GM12873 (cell line): ENCODE results near the gene MCOLN2.

ENCODE experiments used
- TF ChIP-seq, protein P1 (sequence below): IDR thresholded peaks from 2 replicates; pipeline ENCODE4 v1.5.1; 2012; ENCODE audit warnings: low read depth, mild to moderate bottlenecking, moderate library complexity, low read length, control low read depth; ENCODE audit not compliant: insufficient read depth; ENCODE audit errors: missing control alignments

The MCOLN2 gene

DNA sequence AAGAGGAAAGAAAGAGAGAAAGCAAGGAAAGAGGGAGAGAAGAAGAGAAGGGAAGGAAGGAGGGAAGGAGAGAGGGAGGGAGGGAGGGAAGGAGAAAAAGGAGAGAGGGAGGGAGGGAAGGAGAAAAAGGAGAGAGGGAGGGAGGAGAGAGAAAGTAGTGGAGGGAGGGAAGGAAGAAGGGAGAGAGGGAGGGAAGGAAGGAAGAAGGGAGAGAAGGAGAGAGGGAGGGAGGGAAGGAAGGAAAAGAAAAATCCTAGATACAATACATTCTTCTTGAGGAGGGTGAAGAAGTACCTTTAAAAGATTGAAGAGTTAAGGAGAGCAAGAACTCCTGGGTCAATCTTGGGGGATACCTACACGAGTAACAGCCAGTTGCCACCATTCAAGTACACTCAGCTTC is 29.2 kb downstream of the MCOLN2 start:
- TF ChIP-seq, protein P1, sequence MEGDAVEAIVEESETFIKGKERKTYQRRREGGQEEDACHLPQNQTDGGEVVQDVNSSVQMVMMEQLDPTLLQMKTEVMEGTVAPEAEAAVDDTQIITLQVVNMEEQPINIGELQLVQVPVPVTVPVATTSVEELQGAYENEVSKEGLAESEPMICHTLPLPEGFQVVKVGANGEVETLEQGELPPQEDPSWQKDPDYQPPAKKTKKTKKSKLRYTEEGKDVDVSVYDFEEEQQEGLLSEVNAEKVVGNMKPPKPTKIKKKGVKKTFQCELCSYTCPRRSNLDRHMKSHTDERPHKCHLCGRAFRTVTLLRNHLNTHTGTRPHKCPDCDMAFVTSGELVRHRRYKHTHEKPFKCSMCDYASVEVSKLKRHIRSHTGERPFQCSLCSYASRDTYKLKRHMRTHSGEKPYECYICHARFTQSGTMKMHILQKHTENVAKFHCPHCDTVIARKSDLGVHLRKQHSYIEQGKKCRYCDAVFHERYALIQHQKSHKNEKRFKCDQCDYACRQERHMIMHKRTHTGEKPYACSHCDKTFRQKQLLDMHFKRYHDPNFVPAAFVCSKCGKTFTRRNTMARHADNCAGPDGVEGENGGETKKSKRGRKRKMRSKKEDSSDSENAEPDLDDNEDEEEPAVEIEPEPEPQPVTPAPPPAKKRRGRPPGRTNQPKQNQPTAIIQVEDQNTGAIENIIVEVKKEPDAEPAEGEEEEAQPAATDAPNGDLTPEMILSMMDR, result no peak

DNA sequence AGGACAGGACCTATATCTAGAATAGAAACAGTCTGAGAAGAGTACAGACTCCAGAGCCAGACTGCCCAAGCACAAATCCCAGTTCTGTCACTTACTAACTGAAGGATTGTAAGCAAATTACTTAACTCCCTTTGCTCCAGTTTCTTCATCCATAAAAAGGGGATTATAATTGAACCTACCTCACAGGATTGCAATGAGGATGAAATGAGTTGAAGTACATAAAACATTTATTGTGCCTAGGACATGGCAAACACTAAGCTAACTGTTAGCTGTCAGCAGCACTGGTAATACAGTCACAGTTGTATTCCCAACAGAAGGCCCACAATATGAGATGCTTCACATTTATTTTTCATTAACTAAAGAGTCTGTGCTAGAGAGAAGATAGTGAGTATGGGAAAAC is 33.9 kb downstream of the MCOLN2 start:
- TF ChIP-seq, protein P1, result no peak

DNA sequence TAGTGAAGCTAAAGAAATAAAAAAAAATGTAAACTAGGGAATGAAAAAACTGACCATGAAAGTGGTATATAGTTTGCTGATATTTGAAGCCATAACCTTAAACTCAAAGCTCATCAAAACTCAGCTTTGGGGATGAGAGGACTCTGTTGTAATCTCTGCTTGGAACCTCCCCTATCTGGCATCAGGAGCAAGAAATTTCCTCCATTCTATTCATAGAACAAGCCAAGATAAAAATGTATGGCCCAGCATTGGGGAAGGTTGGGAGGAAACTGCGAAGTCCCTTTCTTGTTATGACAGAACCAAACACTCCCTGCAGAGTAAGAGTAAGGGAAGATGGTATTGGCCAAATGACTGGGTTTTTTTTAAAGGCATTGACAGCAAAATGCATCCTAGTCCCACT is 35.6 kb downstream of the MCOLN2 start:
- TF ChIP-seq, protein P1, result no peak

GRCh38 chr1:84960371-84960770 is 36.5 kb downstream of the MCOLN2 start:
- TF ChIP-seq, protein P1, result no peak

GRCh38 chr1:84959294-84959693 is 37.6 kb downstream of the MCOLN2 start:
- TF ChIP-seq, protein P1, result no peak

DNA sequence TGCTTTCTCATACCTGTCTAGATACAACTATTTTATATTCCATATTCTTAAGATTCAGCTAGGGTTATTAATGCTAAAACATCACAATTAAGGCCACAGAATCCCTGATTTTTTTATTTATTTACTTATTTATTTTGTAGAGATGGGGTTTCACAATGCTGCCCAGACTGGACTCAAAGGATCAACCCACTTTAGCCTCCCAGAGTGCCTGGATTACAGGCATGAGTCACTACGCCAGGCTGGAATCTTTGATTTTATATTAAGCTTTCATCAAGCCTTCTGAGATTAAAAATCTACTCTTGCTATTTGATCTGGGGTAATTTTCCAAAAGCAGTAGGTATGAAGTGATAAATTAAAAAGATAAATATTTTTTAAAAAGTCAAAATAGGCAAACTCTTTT is 38.9 kb downstream of the MCOLN2 start:
- TF ChIP-seq, protein P1, result no peak

DNA sequence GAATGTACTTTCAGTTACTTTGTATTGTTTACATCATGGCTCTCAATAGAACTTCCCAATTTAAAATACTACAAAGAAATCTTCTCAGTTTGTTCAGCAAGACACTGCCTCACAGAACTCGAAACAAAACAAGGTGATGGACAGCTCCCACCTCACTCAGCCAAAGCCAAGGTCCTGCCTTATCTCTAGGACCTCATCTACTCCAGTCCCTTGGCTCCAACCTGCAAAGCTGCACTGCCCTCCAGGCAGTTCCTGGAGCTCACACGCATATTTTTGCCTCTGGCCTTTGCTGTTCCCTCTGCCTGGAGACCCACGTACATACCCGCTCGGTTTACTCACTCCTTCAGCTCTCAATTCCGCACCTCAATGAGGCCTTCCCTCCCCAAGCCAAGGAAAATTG is 40.3 kb downstream of the MCOLN2 start:
- TF ChIP-seq, protein P1, result no peak
